Activated CD4-positive, alpha-beta T cell treated with anti-CD3 and anti-CD28 coated beads for 48 hours (primary cell): ENCODE measurements around the gene ACOX3.

ENCODE experiments used
- DNase-seq: peaks from one replicate; pipeline ENCODE4 v3.0.0-alpha.2; 2020

Gene ACOX3

GRCh38 chr4:8467016-8467415, 26.5 kb upstream of the ACOX3 start:
- no peak for DNase-seq

GRCh38 chr4:8465615-8466611, 25.4 kb upstream of the ACOX3 start:
- DNase-seq, result no peak

GRCh38 chr4:8464381-8464780, 23.9 kb upstream of the ACOX3 start:
- no peak for DNase-seq

- no peak for DNase-seq
Measured at GRCh38 chr4:8463811-8464210, 23.3 kb upstream of the ACOX3 start.

- DNase-seq, result no peak
Measured at GRCh38 chr4:8461616-8462015, 21.1 kb upstream of the ACOX3 start.

- DNase-seq, result no peak
Measured at GRCh38 chr4:8461086-8461485, 20.6 kb upstream of the ACOX3 start.

GRCh38 chr4:8459867-8460445, 19.4 kb upstream of the ACOX3 start:
- no peak for DNase-seq

- no peak for DNase-seq
Measured at GRCh38 chr4:8457646-8458252, 17.2 kb upstream of the ACOX3 start.

GRCh38 chr4:8453957-8454356, 13.4 kb upstream of the ACOX3 start:
- no peak for DNase-seq

- no peak for DNase-seq
Measured at GRCh38 chr4:8451440-8452182, 11.1 kb upstream of the ACOX3 start.

- no peak for DNase-seq
Measured at GRCh38 chr4:8446122-8446521, 5.6 kb upstream of the ACOX3 start.

- no peak for DNase-seq
Measured at GRCh38 chr4:8443801-8444200, 3.3 kb upstream of the ACOX3 start.

GRCh38 chr4:8442596-8443358, 2.3 kb upstream of the ACOX3 start:
- no peak for DNase-seq

- DNase-seq, result no peak
Measured at GRCh38 chr4:8441499-8442091, 1.1 kb upstream of the ACOX3 start.

- DNase-seq, result peak; percentile 25
Measured at GRCh38 chr4:8439914-8440491, 520 bp downstream of the ACOX3 start.

- DNase-seq, result no peak
Measured at GRCh38 chr4:8439168-8439567, 1.4 kb downstream of the ACOX3 start.

GRCh38 chr4:8438743-8439142, 1.8 kb downstream of the ACOX3 start:
- no peak for DNase-seq

- no peak for DNase-seq
Measured at GRCh38 chr4:8437281-8437680, 3.2 kb downstream of the ACOX3 start.

GRCh38 chr4:8435656-8436121, 4.8 kb downstream of the ACOX3 start:
- DNase-seq, result peak; percentile 56

GRCh38 chr4:8434251-8435073, 6.1 kb downstream of the ACOX3 start:
- no peak for DNase-seq

GRCh38 chr4:8433136-8433535, 7.4 kb downstream of the ACOX3 start:
- DNase-seq, result no peak
